HG03025 (cell line): ENCODE data around the gene MMP26.
"Not testable (repeated sequence)": the region's sequence is repeated elsewhere in the genome, so short reads cannot be mapped to it uniquely, and the experiment has no call there.

ENCODE experiments used
- ATAC-seq: cut with Tn5 transposase; IDR thresholded peaks from one replicate; pipeline ENCODE4 v1.9.1; 2021; ENCODE audit warnings: mild to moderate bottlenecking, moderate library complexity; ENCODE audit not compliant: unreplicated experiment, low FRiP score

Gene MMP26

GRCh38 chr11:4722616-4723534, 18.3 kb downstream of the MMP26 start:
- ATAC-seq, result not testable (repeated sequence)

- no peak for ATAC-seq
Observed at GRCh38 chr11:4727171-4727570, 22.6 kb downstream of the MMP26 start.

GRCh38 chr11:4740735-4741134, 36.2 kb downstream of the MMP26 start:
- ATAC-seq, result no peak

- ATAC-seq, result no peak
Observed at GRCh38 chr11:4748438-4748837, 43.9 kb downstream of the MMP26 start.

- no peak for ATAC-seq
Observed at GRCh38 chr11:4751201-4751600, 46.6 kb downstream of the MMP26 start.
